ENCODE measurements around the gene PDGFRB.

DNA sequence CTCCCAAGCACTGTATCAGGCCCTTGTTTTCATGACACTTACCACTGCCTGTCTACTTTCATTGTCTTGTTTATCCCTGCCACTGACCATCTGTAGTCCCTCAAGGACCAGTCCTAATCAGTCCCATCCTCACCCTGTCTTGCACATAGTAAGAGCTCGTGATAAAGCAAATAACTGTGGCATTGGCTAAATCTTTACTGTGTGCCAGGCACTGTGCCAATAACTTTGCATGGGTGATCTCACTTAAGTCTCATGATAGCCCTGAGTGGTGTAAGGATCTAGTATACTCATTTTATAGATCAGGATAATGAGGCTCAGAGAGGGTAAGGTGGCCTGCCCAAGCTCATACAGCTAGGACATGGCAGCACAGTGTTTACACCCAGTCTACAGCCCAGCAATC lies 16.5 kb upstream of the PDGFRB start:
- TF ChIP-seq CTCF (IDR thresholded peaks at IDR 0.05; ENCODE audit: insufficient read depth, low read length) (no peak), POLR2AphosphoS5 (IDR thresholded peaks at IDR 0.05; ENCODE audit: low read depth) (no peak)

All from HL-60 (cell line).